GM12892 (cell line): ENCODE data around the gene MYH15.
"Not testable (repeated sequence)": the region's sequence is repeated elsewhere in the genome, so short reads cannot be mapped to it uniquely, and the experiment has no call there.

Experiments used
- DNase-seq: peaks from one replicate; pipeline ENCODE4 v3.0.0; 2011; ENCODE audit not compliant: insufficient read length
- FAIRE-seq: peaks from 2 replicates; lab custom pipeline; 2011; peaks lifted over from hg19 to GRCh38; lab: Jason Lieb, UNC
- POLR2A ChIP-seq: IDR thresholded peaks from 2 replicates; pipeline ENCODE4 v1.6.1; 2011; ENCODE audit warnings: low read depth, low read length, control low read depth
- POLR2AphosphoS5 ChIP-seq: IDR thresholded peaks from 2 replicates; pipeline ENCODE4 v1.6.1; 2011; ENCODE audit warnings: low read depth, low read length, control low read depth
- TAF1 ChIP-seq: IDR thresholded peaks from 2 replicates; pipeline ENCODE4 v1.6.1; 2011; ENCODE audit warnings: low read depth, mild to moderate bottlenecking, control low read depth, low read length, borderline replicate concordance

Gene MYH15

DNA sequence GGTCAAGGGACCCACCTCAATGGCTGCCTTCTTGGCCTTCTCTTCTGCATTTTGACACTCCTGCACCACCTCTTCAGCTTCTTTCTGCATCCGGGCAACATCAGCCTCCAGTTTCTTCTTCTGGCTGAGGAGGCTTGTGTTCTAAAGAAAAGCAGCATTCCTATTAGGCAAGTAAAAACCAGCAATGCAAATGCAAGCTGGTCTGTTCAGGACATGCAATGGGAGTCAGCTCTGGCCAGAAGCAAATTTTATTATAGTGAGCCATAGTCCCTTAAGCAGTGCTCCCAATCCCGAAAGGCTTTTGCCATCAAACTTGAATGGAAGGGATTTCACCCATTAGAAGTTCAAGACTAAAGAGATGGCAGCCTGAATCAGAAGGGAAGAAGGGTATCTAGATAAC lies 116.4 kb downstream of the MYH15 start:
- FAIRE-seq = no peak
- TF ChIP-seq TAF1 (no peak), POLR2AphosphoS5 (no peak), POLR2A (no peak)
- DNase-seq = no peak

DNA sequence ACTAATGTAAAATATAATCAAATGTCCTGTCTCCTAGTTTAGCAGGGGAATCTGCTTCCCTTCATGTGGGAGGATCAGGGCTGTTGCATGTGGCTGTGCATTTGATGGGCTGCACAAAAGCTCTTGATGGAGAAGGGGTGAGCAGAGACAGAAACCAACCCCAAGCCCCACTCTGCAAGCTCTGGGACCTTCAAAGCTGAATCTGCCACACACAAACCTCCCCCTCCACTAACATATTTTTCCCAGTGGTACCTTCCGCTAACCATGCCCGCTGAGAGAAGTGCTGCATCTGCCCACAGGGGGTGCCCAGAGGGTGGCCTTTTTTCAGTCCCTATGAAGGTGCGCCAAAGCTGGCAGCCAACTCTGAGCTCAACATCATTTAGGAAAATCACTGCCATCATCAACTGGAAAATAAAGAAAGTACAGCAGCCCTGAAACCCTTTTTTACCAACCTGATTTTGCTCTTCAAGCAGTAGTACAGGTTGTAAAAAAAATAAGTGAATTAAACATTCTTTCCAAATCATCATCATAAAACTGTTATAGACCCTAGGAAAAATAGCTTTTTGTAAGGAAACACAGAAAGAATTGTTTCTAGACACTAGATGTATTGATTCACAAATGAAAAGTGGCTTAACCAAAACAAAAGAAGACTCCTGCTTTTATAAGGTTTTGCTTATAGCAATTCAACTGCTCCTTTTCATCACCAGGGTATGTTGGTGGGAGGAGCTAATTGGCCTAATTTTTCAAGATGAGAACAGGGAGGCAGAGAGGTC lies 117.1 kb downstream of the MYH15 start:
- TF ChIP-seq POLR2A = no peak
- TF ChIP-seq POLR2AphosphoS5 = no peak
- TF ChIP-seq TAF1 = no peak
- DNase-seq (no peak), FAIRE-seq (no peak)

DNA sequence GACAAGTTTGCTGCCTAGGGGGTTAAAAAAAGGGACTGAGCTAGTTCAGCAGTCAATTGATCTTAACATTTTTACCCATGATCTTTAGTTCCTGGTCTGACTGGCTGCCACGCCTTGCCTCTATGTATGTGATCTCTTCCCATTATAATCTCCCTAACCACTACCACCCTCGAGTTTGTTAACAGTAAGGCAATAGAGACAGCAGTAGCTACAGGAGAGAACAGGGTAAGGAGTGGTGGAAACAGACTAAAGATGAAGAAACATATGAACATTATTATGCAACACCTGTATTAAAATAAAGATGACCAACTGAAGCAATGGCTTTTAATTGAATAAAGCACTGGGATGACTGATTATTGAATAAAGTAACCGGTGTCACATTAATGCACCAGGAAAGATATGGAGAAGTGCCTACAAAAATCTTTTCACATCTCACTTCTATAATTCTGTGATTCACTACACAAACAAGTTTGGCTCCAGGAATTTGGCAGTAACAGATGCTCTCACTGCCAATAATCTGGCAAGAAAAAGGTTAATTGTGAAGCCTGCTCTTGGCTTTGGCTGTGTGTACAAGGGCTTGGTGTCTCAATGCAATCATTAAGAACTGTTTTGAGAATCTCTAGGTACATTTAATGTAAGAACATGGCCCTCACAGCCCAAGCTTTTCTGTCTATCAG lies 118.3 kb downstream of the MYH15 start:
- DNase-seq (no peak), FAIRE-seq (no peak)
- TF ChIP-seq TAF1 (no peak), POLR2A (no peak), POLR2AphosphoS5 (no peak)

DNA sequence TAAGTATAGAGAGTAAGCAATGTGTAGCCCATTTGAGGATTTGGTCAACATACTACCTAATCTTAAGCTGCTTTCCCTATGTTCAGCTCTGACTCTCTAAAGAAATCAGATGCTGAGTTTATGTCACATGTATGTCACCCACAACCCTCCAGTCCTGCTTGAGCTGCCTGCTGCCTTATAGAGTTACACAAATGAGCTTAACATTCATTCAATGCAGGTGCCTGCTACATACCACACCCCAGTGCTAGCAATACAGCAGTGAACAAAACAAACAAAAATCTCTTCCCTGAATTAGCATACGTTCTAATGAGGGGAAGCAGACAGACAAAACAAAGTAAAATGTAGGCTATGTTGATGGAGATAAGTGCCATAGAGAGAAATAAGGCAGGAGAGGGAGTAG lies 121.0 kb downstream of the MYH15 start:
- DNase-seq (no peak), FAIRE-seq (peak; percentile 76)
- no peak for TF ChIP-seq TAF1
- TF ChIP-seq POLR2A = no peak
- no peak for TF ChIP-seq POLR2AphosphoS5

DNA sequence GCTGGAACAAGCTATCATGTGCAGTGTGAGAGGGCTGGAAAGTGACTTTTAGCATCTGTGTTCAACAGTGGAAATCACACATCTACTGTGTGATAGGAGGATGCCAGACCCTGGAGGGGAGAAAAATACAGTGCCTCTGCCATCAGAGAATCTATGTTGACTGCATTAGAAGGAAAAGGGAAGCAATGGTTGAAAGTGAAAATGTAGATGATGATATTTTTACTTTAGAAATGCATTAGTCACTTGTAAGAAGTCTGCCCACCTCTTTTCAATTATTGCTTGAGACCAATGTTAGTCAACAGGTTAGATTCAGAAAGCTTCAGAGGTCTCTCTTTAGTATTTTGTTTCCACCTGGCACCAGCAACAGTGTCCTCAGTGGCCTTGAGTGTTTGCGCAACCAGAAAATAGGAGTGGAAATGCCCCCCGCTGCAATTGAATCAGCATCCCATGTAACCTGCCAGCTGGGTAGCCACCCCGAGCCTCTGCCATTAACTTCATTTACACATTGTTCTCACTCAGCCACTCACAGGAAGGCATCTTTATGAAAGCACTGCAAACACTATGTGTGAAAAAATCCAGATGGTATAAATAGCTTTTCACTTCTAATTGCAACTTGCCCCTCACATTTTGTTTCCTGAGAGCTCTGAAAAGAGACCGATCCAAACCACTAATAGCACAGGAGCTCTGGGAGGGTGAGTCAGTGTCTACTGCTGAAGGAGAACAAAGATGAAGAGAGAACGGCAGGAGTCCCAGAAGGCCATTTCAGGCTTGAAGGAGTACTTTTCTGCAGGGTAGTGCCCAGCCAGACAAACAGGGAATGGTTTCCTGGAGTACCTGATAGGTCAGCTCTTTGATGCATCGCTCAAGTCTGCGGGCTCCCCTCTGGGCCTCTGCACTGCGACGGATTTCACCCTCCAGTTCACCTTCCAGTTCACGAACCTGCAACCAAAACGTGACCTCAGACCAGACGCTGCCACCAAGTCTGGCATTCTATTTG lies 122.0 kb downstream of the MYH15 start:
- TF ChIP-seq POLR2AphosphoS5 (no peak), POLR2A (no peak), TAF1 (no peak)

DNA sequence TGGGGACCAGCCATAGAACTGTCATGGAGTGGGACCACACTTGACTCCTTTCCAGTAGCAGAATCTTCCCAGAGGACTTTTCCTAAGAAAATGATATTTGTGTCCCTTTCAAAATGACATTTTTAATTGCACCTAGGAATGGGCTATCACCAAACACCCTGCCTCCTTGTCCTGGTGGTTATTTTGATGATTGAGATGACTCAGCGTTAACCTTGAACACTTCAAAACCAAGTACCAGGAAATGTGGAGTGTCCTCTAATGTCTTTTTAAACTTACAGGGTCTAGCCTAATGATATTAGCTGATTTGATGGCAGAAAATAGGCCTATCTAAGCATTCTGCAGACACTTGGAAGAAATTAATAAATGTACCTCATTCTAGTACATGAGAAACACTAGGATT lies 123.3 kb downstream of the MYH15 start:
- DNase-seq = no peak
- no peak for FAIRE-seq
- TF ChIP-seq POLR2A (no peak), TAF1 (no peak), POLR2AphosphoS5 (no peak)

More for the DNA sequence above, 122.0 kb downstream of the MYH15 start:
- FAIRE-seq = peak; percentile 83
- no peak for DNase-seq

DNA sequence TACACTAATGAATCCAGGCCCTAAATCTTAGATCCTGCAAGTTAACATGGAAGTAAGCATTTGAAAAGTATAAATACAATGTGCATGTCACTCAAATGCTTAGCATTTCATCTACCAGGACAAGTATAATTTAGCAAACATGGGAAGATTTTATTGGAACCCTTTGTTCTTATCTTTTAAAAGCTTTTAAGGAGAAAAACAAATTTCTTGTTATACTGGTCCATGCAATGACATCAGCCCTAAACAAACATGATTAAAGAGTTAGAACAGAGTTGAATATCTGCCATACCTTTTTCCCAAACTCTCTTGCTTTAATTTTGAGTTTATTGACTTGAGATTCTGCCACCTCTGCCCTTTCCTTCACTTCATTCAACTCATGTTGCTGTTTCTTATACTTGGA lies 127.1 kb downstream of the MYH15 start:
- FAIRE-seq (no peak), DNase-seq (no peak)
- TF ChIP-seq POLR2A (no peak), TAF1 (no peak), POLR2AphosphoS5 (no peak)

DNA sequence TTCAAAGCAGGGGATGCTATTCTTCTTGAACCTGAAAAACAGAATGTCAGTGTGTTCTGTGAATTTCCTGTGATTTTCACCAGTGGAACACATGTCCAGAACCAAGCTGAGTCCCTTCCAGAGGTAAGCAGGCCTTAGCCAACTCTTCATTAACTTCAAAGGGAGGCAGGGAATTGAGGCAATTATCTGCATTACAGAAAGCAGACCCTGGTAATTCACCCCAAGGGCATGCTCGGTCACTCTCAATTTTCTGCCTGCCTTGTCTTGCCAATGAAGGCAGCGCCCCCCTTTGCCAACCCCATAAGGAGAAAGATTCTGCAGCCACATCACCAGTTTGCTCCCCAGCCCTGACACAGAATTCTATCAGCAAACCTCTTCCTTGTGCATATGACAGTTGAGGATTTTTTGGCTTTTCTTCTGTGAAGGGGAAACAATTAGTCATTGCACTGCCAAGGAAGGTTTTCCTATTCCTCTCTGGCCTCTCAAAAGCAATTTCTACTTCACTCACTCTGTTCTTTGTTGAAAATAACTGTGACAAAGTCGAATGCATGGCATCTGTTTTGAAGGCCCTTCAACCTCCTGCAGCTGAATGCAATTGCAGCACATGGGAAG lies 128.8 kb downstream of the MYH15 start:
- FAIRE-seq (no peak), DNase-seq (no peak)
- TF ChIP-seq POLR2AphosphoS5 (no peak), TAF1 (no peak), POLR2A (no peak)

DNA sequence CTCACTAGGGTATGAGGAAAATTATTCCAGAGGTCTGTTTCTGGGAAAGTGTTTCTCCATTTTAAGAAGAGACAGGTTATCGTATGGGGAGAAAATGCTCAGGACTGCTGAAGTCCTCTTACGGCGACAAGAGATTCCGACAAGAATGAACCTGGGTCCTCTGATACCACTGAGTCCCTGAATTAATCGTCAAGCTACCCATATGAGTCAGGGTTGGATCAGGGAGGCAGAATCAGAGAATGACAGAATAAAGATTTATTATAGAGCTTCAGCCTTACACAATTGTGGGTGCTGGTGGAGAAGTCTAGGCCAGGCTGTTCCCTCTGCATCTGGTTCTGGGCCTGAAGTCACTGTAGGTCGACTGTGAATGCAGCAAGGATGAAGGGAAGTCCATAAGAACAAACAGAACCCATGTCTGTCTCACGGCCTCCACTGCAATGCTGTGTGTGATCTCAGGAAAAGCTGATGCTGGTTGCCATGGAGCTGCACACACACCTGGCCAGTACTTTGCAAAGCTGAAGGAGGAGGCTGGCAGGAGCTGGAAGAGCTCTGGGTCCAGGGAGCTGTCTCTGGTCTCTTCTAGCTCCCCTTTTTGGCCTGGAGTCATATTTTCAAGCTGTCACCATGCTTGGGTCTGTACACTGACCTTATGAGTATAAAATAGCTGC lies 130.1 kb downstream of the MYH15 start:
- FAIRE-seq (peak; percentile 42), DNase-seq (no peak)
- TF ChIP-seq POLR2AphosphoS5 = no peak

DNA sequence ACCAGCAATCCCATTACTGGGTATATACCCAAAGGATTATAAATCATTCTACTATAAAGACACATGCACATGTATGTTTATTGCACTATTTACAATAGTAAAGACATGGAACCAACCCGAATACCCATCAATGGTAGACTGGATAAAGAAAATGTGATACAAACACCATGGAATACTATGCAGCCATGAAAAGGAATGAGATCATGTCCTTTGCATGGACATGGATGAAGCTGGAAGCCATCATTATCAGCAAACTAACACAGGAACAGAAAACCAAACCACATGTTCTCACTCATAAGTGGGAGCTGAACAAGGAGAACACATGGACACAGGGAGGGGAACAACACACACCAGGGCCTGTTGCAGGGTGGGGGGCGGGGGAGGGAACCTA lies 131.4 kb downstream of the MYH15 start:
- not testable (repeated sequence) for FAIRE-seq, DNase-seq
